AG04450 (cell line): ENCODE measurements around the gene TGFBR3. TPM values are rescaled to one million over a fixed set of nuclear protein-coding genes. Genes with fewer than 3 reads are reported as not detected.

ENCODE experiments used
- CTCF ChIA-PET: fragments of 300-600, 350-600 bp; formaldehyde crosslinking; extraction: SDS; loops from one replicate; lab custom pipeline; 2022; ENCODE audit warnings: antibody characterized with exemption, inconsistent platforms; lab: Charles Lee
- POLR2A ChIA-PET: fragments of 350-600 bp; formaldehyde crosslinking; extraction: SDS; loops from one replicate; lab custom pipeline; 2021; ENCODE audit warnings: antibody characterized with exemption, inconsistent platforms; lab: Yijun Ruan, JAX
- DNase-seq: peaks from one replicate; pipeline ENCODE4 v3.0.0-alpha.2; 2011; ENCODE audit warnings: low read depth, low spot score
- H3K27ac ChIP-seq: one replicate; pipeline ENCODE4 v1.5.1; 2012; ENCODE audit warnings: low read depth, low read length, control low read depth
- H3K27me3 ChIP-seq: one replicate; pipeline ENCODE4 v1.6.0; 2012; ENCODE audit warnings: low read length; ENCODE audit not compliant: control insufficient read depth, insufficient read depth
- H3K4me3 ChIP-seq: 2 replicates; pipeline ENCODE4 v1.5.1; 2011; ENCODE audit warnings: mild to moderate bottlenecking, low read depth, low read length, control low read depth
- H3K9me3 ChIP-seq: 2 replicates; pipeline ENCODE4 v1.5.1; 2012; ENCODE audit warnings: low read length; ENCODE audit not compliant: control insufficient read depth, insufficient read depth
- polyA plus RNA-seq: library from polyadenylated mRNA; depleted of rRNA; stranded (reverse); fragments of >200 nt; gene quantifications from 2 replicates; pipeline ENCODE4 v1.2.3, GENCODE V29; 2011
- TF ChIP-seq, protein P1 (sequence below): IDR thresholded peaks from 2 replicates; pipeline ENCODE4 v1.5.1; 2011; ENCODE audit warnings: low read depth, low read length, control low read depth, inconsistent platforms

Gene TGFBR3
- polyA plus RNA-seq, 1 experiment = 36.5 TPM

GRCh38 chr1:91830242-91831131 lies 55.5 kb downstream of the TGFBR3 start:
- Histone ChIP-seq H3K27me3 (no peaks in the 10 kb centered on the region), H3K27ac (peak overlapping the region; percentile 39), H3K9me3 (no peaks in the 10 kb centered on the region), H3K4me3 (no peak overlapping the region)
- CTCF ChIA-PET = interaction anchor here (0.5 to 2.3 kb wide), 24 partner anchors 8 to 318 kb away, joined by 3 to 30 read pairs (median 4); no protein-coding TSS in a partner anchor
- TF ChIP-seq, protein P1, sequence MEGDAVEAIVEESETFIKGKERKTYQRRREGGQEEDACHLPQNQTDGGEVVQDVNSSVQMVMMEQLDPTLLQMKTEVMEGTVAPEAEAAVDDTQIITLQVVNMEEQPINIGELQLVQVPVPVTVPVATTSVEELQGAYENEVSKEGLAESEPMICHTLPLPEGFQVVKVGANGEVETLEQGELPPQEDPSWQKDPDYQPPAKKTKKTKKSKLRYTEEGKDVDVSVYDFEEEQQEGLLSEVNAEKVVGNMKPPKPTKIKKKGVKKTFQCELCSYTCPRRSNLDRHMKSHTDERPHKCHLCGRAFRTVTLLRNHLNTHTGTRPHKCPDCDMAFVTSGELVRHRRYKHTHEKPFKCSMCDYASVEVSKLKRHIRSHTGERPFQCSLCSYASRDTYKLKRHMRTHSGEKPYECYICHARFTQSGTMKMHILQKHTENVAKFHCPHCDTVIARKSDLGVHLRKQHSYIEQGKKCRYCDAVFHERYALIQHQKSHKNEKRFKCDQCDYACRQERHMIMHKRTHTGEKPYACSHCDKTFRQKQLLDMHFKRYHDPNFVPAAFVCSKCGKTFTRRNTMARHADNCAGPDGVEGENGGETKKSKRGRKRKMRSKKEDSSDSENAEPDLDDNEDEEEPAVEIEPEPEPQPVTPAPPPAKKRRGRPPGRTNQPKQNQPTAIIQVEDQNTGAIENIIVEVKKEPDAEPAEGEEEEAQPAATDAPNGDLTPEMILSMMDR = peak; percentile 70
- POLR2A ChIA-PET = interaction anchor here (0.7 to 1.2 kb wide), 5 partner anchors 15 to 329 kb away, joined by 3 read pairs; no protein-coding TSS in a partner anchor
- peak; percentile 76 for DNase-seq

GRCh38 chr1:91829293-91830153 lies 56.4 kb downstream of the TGFBR3 start:
- Histone ChIP-seq H3K27me3 (no peaks in the 10 kb centered on the region), H3K27ac (peak overlapping the region; percentile 39), H3K4me3 (no peak overlapping the region), H3K9me3 (no peaks in the 10 kb centered on the region)
- ChIA-PET POLR2A (interaction anchor here (1.0 to 1.2 kb wide), 2 partner anchors 16 to 328 kb away, joined by 3 read pairs; no protein-coding TSS in a partner anchor), CTCF (interaction anchor here (0.5 to 2.3 kb wide), 21 partner anchors 10 to 317 kb away, joined by 3 to 30 read pairs (median 4); no protein-coding TSS in a partner anchor)
- TF ChIP-seq, protein P1 = no peak
- no peak for DNase-seq

DNA sequence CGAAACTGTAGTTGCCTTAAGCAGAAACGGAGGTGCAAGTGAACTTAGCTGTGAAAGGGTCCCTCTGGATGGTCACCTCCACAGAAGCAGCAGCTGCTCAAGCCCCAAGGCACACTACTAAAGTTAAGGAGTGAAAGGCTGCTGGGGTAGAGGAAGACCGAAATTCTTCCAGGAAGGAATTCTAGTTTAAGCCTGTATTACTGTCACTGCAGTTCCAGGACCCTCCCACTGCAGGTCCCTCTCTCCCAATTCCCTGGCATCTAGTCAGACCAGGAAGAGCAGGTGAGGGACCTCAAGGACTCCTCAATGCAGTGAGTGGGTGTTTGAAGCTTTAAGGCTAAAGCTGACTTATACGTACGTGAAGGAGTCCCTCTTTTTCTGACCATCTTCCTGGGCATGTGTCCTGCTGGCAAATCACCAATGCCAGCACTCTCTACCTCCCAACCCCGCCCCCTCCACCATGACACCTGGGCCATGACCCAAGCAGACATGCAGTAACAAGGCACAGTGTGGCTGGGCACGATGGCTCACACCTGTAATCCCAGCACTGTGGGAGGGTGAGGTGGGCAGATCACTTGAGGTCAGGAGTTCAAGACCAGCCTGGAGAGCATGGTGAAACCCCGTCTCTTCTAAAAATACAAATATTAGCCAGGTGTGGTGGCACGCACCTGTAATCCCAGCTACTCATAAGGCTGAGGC lies 57.2 kb downstream of the TGFBR3 start:
- no peak overlapping the region for H3K27ac ChIP-seq
- TF ChIP-seq, protein P1 = no peak
- no peak overlapping the region for H3K4me3 ChIP-seq
- no peak for DNase-seq
- POLR2A ChIA-PET = no interaction called here
- no peaks in the 10 kb centered on the region for H3K27me3 ChIP-seq
- CTCF ChIA-PET = interaction anchor here (0.7 to 2.3 kb wide), 2 partner anchors 289 to 316 kb away, joined by 3 to 30 read pairs; no protein-coding TSS in a partner anchor
- no peaks in the 10 kb centered on the region for H3K9me3 ChIP-seq

DNA sequence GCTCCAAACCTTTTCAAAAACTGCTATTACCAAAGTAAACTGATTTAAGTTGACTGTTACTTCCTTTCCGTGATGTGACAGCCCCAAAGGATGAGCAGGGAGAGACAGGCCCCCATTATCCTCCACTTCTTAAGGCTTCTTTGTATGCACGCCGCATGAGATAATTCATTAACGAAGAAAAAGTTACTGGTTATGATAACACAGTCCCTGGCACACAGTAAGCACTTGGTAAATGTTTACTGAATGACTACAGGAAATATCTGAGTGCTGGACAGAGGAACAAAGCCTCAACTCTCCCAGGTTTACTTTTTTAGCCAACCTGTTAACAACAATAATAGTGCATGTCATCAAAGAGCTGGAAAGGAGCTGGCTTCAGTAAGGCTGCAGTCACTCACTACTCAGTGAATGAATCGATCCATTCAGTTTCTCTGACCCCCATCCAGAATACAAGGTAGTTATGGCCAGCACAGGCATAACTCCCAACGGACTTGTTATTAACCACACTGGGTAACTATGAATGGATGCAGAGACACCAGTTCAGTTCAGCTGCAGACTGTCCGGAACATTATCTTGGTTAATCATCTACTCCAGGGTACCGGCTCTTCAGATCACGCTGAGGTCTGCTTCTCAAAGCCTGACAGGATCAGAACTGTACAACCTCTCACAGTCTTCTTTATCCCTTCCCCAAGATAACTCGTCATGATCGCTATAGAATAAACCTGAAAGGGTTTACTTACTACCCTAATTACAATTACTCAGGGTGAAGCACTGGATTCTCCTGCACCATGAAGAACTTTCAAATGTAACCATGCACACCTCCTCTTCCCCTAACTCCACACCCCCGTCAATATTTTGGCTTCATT lies 58.3 kb downstream of the TGFBR3 start:
- ChIA-PET POLR2A (no interaction called here), CTCF (no interaction called here)
- H3K27ac ChIP-seq = no peak overlapping the region
- H3K9me3 ChIP-seq = no peaks in the 10 kb centered on the region
- DNase-seq = no peak
- no peaks in the 10 kb centered on the region for H3K27me3 ChIP-seq
- no peak overlapping the region for H3K4me3 ChIP-seq
- TF ChIP-seq, protein P1 = no peak
